Fibroblast of the aortic adventitia (primary cell): ENCODE results near the gene SMKR1. TPM values are rescaled to one million over a fixed set of nuclear protein-coding genes. Genes with fewer than 3 reads are reported as not detected.

Source experiments
- DNase-seq: peaks from one replicate; pipeline ENCODE4 v3.0.0-alpha.2; 2010; ENCODE audit warnings: low read depth
- H3K4me3 ChIP-seq: 2 replicates; pipeline ENCODE4 v1.5.1; 2011; ENCODE audit warnings: low read depth, mild to moderate bottlenecking, control low read depth, low read length, moderate library complexity
- CTCF ChIP-seq: IDR thresholded peaks from 2 replicates; pipeline ENCODE4 v1.5.1; 2011; ENCODE audit warnings: mild to moderate bottlenecking, low read length, control low read depth, inconsistent platforms; ENCODE audit not compliant: insufficient read depth
- total RNA-seq: library from RNA; depleted of rRNA; stranded (reverse); fragments of >200 nt; gene quantifications from 2 replicates; pipeline ENCODE4 v1.2.3, GENCODE V29; 2012; ENCODE audit warnings: low replicate concordance

SMKR1 gene
- total RNA-seq, result 0.65 and 0.72 TPM in 2 replicates

- no peak for TF ChIP-seq CTCF
- peak within 1 kb of the TSS; percentile 62 for H3K4me3 ChIP-seq
- peak; percentile 50 for DNase-seq
Observed at GRCh38 chr7:129501760-129502707, at the start of gene SMKR1. Gene SMKR1 (plus strand): TSS chr7:129502531. CDS start chr7:129502825, 294 bp downstream.

- no peak for DNase-seq
- no peak for TF ChIP-seq CTCF
- H3K4me3 ChIP-seq, result no peak overlapping the region
Observed at GRCh38 chr7:129452589-129453231, 49.6 kb upstream of the SMKR1 start.

GRCh38 chr7:129453510-129454248 is 48.7 kb upstream of the SMKR1 start:
- H3K4me3 ChIP-seq, result no peak overlapping the region
- no peak for DNase-seq
- TF ChIP-seq CTCF, result no peak

- no peak for DNase-seq
Observed at GRCh38 chr7:129454249-129454551, 48.1 kb upstream of the SMKR1 start.

GRCh38 chr7:129456421-129456820 is 45.9 kb upstream of the SMKR1 start:
- DNase-seq, result no peak
- TF ChIP-seq CTCF, result no peak

More at GRCh38 chr7:129454249-129454551, 48.1 kb upstream of the SMKR1 start:
- TF ChIP-seq CTCF, result no peak
- H3K4me3 ChIP-seq, result no peak overlapping the region

GRCh38 chr7:129457101-129457500 is 45.2 kb upstream of the SMKR1 start:
- H3K4me3 ChIP-seq, result no peak overlapping the region
- TF ChIP-seq CTCF, result no peak
- DNase-seq, result no peak

More at GRCh38 chr7:129456421-129456820, 45.9 kb upstream of the SMKR1 start:
- no peak overlapping the region for H3K4me3 ChIP-seq
